Anterior cingulate cortex (tissue), 58 donors: ENCODE results near the gene RAB17.

Source experiments
- DNase-seq, 58 donors: peaks; one replicate each; lab custom pipeline; 2025; lab: John Stamatoyannopoulos, UW

The RAB17 gene

GRCh38 chr2:237525559-237526157 lies 64.9 kb downstream of the RAB17 start:
- DNase-seq, result no peak

- no peak for DNase-seq
These were observed 65.9 kb downstream of the RAB17 start for GRCh38 chr2:237524631-237525030.
